Right atrium auricular region (tissue), 2 donors: Measurements from ENCODE around the gene TRIO. TPM values are rescaled to one million over a fixed set of nuclear protein-coding genes. Genes with fewer than 3 reads are reported as not detected.

ENCODE experiments used
- DNase-seq: peaks from one replicate; pipeline ENCODE4 v3.0.0-alpha.2; 2019; ENCODE audit warnings: low spot score
- H3K27ac ChIP-seq, 2 donors: fragments of 200-600 bp; sonication (generic); 1 replicate in 1 of 2; 2 replicates in 1 of 2; pipeline ENCODE4 v1.5.1; 2016 to 2019
- H3K27me3 ChIP-seq, 2 donors: fragments of 200-600 bp; sonication (generic); one replicate each; pipeline versions ENCODE4 v1.5.1 to v1.6.0; 2017 to 2019
- H3K36me3 ChIP-seq: fragments of 200-600 bp; sonication (generic); one replicate; pipeline ENCODE4 v1.5.1; 2016
- H3K4me1 ChIP-seq, 2 donors: fragments of 200-600 bp; sonication (generic); one replicate each; pipeline versions ENCODE4 v1.5.1 to v1.6.0; 2017 to 2019
- H3K4me3 ChIP-seq, 2 donors: fragments of 200-600 bp; sonication (generic); 1 replicate in 1 of 2; 2 replicates in 1 of 2; pipeline ENCODE4 v1.5.1; 2017 to 2019; ENCODE audit warnings: mild to moderate bottlenecking in 1 of 2, moderate library complexity in 1 of 2
- H3K9me3 ChIP-seq, 2 donors: fragments of 200-600 bp; sonication (generic); one replicate each; pipeline ENCODE4 v1.5.1; 2019
- total RNA-seq, 2 donors: library from RNA; depleted of rRNA; stranded (reverse); fragments of >200 nt; gene quantifications; one replicate each; pipeline ENCODE4 v1.1.0, GENCODE V29; 2016
- TF ChIP-seq, protein P1 (sequence below), 2 donors: fragments of 200-600 bp; sonication (generic); IDR thresholded peaks; one replicate each; pipeline ENCODE4 v1.5.1; 2019; ENCODE audit warnings: antibody characterized with exemption in 2 of 2

The TRIO gene
- total RNA-seq, 2 donors from 2014 or later = 51.6 to 67.0 TPM

DNA sequence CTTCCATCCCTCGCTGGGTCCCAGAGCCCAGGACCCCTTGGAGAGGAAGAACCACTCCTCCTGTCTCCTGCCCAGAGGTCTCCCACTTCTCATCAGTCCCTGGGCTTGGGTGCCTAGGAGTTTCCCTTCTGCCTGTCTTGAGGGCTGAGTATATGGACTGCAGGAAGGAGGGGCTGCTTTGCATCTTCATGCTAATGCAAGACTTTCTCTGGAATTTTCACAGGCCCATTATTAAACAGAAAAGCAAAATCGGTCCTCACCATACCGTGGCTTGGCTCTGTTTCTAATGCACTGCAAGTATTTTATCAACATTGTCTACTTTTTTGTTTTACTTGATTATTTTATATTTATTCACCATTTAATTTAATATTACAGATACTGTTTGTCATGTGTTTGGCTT, 34.5 kb downstream of the TRIO start:
- Histone ChIP-seq H3K9me3 (no peaks in the 10 kb centered on the region), H3K36me3 (no peaks in the 10 kb centered on the region), H3K27ac (no peak overlapping the region), H3K27me3 (no peaks in the 10 kb centered on the region), H3K4me3 (no peak overlapping the region), H3K4me1 (peaks cover 0 to 51% of the 10 kb centered on the region in 2 donors)
- TF ChIP-seq, protein P1, sequence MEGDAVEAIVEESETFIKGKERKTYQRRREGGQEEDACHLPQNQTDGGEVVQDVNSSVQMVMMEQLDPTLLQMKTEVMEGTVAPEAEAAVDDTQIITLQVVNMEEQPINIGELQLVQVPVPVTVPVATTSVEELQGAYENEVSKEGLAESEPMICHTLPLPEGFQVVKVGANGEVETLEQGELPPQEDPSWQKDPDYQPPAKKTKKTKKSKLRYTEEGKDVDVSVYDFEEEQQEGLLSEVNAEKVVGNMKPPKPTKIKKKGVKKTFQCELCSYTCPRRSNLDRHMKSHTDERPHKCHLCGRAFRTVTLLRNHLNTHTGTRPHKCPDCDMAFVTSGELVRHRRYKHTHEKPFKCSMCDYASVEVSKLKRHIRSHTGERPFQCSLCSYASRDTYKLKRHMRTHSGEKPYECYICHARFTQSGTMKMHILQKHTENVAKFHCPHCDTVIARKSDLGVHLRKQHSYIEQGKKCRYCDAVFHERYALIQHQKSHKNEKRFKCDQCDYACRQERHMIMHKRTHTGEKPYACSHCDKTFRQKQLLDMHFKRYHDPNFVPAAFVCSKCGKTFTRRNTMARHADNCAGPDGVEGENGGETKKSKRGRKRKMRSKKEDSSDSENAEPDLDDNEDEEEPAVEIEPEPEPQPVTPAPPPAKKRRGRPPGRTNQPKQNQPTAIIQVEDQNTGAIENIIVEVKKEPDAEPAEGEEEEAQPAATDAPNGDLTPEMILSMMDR (IDR thresholded peaks at IDR 0.05) = no peak
- DNase-seq = no peak

DNA sequence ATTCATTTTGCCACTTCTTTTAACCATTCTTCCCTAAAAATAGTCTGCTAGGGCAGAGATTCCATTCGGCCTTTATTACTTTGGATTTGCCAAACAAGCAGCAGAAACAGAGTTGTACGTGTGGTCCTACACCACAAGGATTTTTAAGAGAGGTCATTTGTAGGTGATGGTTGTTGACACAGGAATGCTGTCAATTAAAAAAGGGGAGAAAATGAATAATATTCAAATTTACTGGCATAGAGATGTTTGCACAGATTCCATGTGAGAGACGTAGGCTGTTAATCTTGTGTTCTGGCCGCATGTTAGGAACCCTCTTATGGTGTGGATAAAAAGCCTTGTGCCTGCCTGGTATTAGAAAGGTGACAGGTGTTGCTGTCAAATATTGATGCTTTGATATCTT, 34.9 kb downstream of the TRIO start:
- no peaks in the 10 kb centered on the region for H3K36me3 ChIP-seq
- TF ChIP-seq, protein P1 (IDR thresholded peaks at IDR 0.05) = no peak
- H3K27ac ChIP-seq = no peak overlapping the region
- no peaks in the 10 kb centered on the region for H3K9me3 ChIP-seq
- H3K4me3 ChIP-seq = no peak overlapping the region
- H3K4me1 ChIP-seq = peaks cover 0 to 53% of the 10 kb centered on the region in 2 donors
- H3K27me3 ChIP-seq = no peaks in the 10 kb centered on the region
- no peak for DNase-seq

DNA sequence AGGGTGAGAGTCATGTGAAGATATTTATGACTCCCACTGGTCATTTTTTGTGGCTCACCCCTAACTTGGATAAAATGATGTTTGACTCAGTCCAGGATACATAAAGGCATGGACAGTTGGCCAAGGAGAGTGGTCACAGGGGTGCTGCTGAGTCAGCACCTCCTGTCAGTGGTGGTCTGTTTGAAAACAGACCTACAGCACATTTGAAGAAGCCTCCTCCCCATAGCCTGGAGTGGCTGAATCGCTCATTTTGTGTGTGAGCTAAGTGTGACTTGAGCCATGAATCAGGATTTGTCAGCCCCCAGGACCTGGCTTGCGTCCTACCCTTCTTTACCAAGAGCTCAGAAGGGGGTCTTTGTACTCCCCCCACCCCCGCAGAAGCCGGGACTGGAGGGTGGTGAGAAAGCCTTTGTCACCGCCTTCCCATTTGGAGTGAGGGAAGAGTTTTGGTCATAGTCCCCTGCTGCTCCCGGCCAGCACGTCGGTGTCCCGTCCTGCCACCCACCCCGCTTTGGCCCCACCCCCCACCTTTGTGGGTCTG, 35.6 kb downstream of the TRIO start:
- no peak overlapping the region for H3K4me3 ChIP-seq
- H3K36me3 ChIP-seq = no peaks in the 10 kb centered on the region
- DNase-seq = no peak
- H3K27me3 ChIP-seq = no peaks in the 10 kb centered on the region
- no peak overlapping the region for H3K27ac ChIP-seq
- H3K4me1 ChIP-seq = peaks cover 0 to 54% of the 10 kb centered on the region in 2 donors
- H3K9me3 ChIP-seq = no peaks in the 10 kb centered on the region
- TF ChIP-seq, protein P1 (IDR thresholded peaks at IDR 0.05) = no peak

DNA sequence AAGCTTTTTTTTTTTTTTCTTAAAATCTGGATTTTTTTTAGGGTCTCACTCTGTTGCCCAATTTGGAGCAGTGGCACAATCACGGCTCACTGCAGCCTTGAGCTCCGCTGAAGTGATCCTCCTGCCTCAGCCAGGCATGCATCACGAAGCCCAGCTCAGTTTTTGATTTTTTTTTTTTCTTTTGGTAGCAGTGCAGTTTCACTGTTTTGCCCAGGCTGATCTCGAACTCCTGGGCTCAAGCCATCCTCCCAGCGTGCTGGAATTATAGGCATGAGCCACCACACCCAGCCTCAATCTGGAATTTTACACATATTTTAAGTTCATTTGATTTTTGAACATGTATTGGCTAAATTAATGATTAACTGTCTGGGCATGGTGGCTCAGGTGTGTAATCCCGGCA, 36.3 kb downstream of the TRIO start:
- no peaks in the 10 kb centered on the region for H3K9me3 ChIP-seq
- peaks cover 0 to 54% of the 10 kb centered on the region in 2 donors for H3K4me1 ChIP-seq
- no peak for DNase-seq
- H3K4me3 ChIP-seq = no peak overlapping the region
- H3K27ac ChIP-seq = no peak overlapping the region
- H3K36me3 ChIP-seq = no peaks in the 10 kb centered on the region
- TF ChIP-seq, protein P1 (IDR thresholded peaks at IDR 0.05) = no peak
- no peaks in the 10 kb centered on the region for H3K27me3 ChIP-seq

DNA sequence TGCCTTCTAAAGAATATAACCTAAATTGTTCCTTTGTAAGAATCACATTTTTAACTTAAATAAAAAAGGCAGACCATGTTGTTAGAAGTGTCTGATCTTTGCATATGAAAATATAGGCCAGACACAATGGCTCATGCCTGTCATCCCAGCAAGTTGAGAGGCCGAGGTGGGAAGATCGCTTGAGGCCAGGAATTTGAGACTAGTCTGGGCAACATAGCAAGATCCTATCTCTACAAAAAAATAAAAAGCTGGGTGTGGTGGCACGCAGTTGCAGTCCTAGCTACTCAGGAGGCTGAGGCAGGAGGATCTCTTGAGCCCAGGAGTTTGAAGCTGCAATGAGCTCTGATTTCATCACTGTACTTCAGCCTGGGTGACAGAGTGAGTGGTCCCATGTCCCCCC, 37.3 kb downstream of the TRIO start:
- TF ChIP-seq, protein P1 (IDR thresholded peaks at IDR 0.05) = no peak
- H3K27ac ChIP-seq = no peak overlapping the region
- H3K4me3 ChIP-seq = no peak overlapping the region
- no peaks in the 10 kb centered on the region for H3K9me3 ChIP-seq
- DNase-seq = no peak
- no peaks in the 10 kb centered on the region for H3K36me3 ChIP-seq
- peaks cover 0 to 62% of the 10 kb centered on the region in 2 donors for H3K4me1 ChIP-seq
- no peaks in the 10 kb centered on the region for H3K27me3 ChIP-seq
